ENCODE data around the gene EIF3L. TPM values are rescaled to one million over a fixed set of nuclear protein-coding genes. Genes with fewer than 3 reads are reported as not detected.

The EIF3L gene
- total and polyA plus RNA-seq, 2 donors (not counting 1 experiment from before 2014, with no cell fraction given), result 288 to 515 TPM

- no peak overlapping the region for H3K9ac ChIP-seq (ENCODE audit: insufficient read depth, low read length)
- H3K4me3 ChIP-seq (replicated peaks in 1 of 4; ENCODE audit: control extremely low read depth in 1 of 4, insufficient read depth in 1 of 4, low read depth in 3 of 4, low read length in 4 of 4), result no peak overlapping the region
- no peaks in the 10 kb centered on the region for H3K79me2 ChIP-seq (ENCODE audit: control insufficient read depth, insufficient read depth, low read length)
- no peaks in the 10 kb centered on the region for H3K36me3 ChIP-seq (ENCODE audit: control insufficient read depth, insufficient read depth, low read length)
- TF ChIP-seq CTCF (conservative IDR thresholded peaks at IDR 0.05 in 1 of 2, IDR thresholded peaks at IDR 0.05 in 1 of 2; ENCODE audit: low read depth in 1 of 2, low read length in 2 of 2) (no peak), EZH2 (IDR thresholded peaks at IDR 0.05; ENCODE audit: low read length, missing control alignments) (no peak)
- no peak overlapping the region for H2AFZ ChIP-seq (ENCODE audit: low read length)
- H3K27me3 ChIP-seq (ENCODE audit: control insufficient read depth, insufficient read depth, low read length), result no peaks in the 10 kb centered on the region
- H3K27ac ChIP-seq (ENCODE audit: insufficient read depth, low read length), result no peak overlapping the region
- no peak for DNase-seq (ENCODE audit: low read depth in 2 of 2)
- no peaks in the 10 kb centered on the region for H4K20me1 ChIP-seq (ENCODE audit: control insufficient read depth, extremely low read depth, insufficient read depth, low read length)
- H3K4me2 ChIP-seq (ENCODE audit: extremely low read depth, insufficient read depth, low read length), result no peak overlapping the region
- no peaks in the 10 kb centered on the region for H3K9me3 ChIP-seq (ENCODE audit: control insufficient read depth, insufficient read depth, low read depth, low read length)
- H3K4me1 ChIP-seq (ENCODE audit: control insufficient read depth, extremely low read depth, insufficient read depth, low read length), result peaks cover 2% of the 10 kb centered on the region
Observed at GRCh38 chr22:37897807-37898206, 48.6 kb downstream of the EIF3L start.

- H2AFZ ChIP-seq (ENCODE audit: low read length), result no peak overlapping the region
- H3K4me1 ChIP-seq (ENCODE audit: control insufficient read depth, extremely low read depth, insufficient read depth, low read length), result peaks cover 2% of the 10 kb centered on the region
- no peak overlapping the region for H3K27ac ChIP-seq (ENCODE audit: insufficient read depth, low read length)
- H3K36me3 ChIP-seq (ENCODE audit: control insufficient read depth, insufficient read depth, low read length), result no peaks in the 10 kb centered on the region
- DNase-seq (ENCODE audit: low read depth in 2 of 2), result peak in 1 of 2 donors; percentile 59
- H4K20me1 ChIP-seq (ENCODE audit: control insufficient read depth, extremely low read depth, insufficient read depth, low read length), result no peaks in the 10 kb centered on the region
- no peak overlapping the region for H3K4me2 ChIP-seq (ENCODE audit: extremely low read depth, insufficient read depth, low read length)
- TF ChIP-seq CTCF (conservative IDR thresholded peaks at IDR 0.05 in 1 of 2, IDR thresholded peaks at IDR 0.05 in 1 of 2; ENCODE audit: low read depth in 1 of 2, low read length in 2 of 2) (no peak), EZH2 (IDR thresholded peaks at IDR 0.05; ENCODE audit: low read length, missing control alignments) (no peak)
- H3K9ac ChIP-seq (ENCODE audit: insufficient read depth, low read length), result no peak overlapping the region
- no peaks in the 10 kb centered on the region for H3K27me3 ChIP-seq (ENCODE audit: control insufficient read depth, insufficient read depth, low read length)
- no peaks in the 10 kb centered on the region for H3K79me2 ChIP-seq (ENCODE audit: control insufficient read depth, insufficient read depth, low read length)
- H3K9me3 ChIP-seq (ENCODE audit: control insufficient read depth, insufficient read depth, low read depth, low read length), result no peaks in the 10 kb centered on the region
- H3K4me3 ChIP-seq (replicated peaks in 1 of 4; ENCODE audit: control extremely low read depth in 1 of 4, insufficient read depth in 1 of 4, low read depth in 3 of 4, low read length in 4 of 4), result no peak overlapping the region
Observed at GRCh38 chr22:37898441-37899181, 49.4 kb downstream of the EIF3L start.

- H3K4me3 ChIP-seq (replicated peaks in 1 of 4; ENCODE audit: control extremely low read depth in 1 of 4, insufficient read depth in 1 of 4, low read depth in 3 of 4, low read length in 4 of 4), result peak overlapping the region in 2 of 4 experiments; percentile 32 to 56
- peaks cover 4% of the 10 kb centered on the region for H3K36me3 ChIP-seq (ENCODE audit: control insufficient read depth, insufficient read depth, low read length)
- H3K9me3 ChIP-seq (ENCODE audit: control insufficient read depth, insufficient read depth, low read depth, low read length), result no peaks in the 10 kb centered on the region
- H3K4me2 ChIP-seq (ENCODE audit: extremely low read depth, insufficient read depth, low read length), result peak overlapping the region; percentile 48
- peaks cover 26% of the 10 kb centered on the region for H3K79me2 ChIP-seq (ENCODE audit: control insufficient read depth, insufficient read depth, low read length)
- no peak overlapping the region for H2AFZ ChIP-seq (ENCODE audit: low read length)
- no peak for TF ChIP-seq CTCF (conservative IDR thresholded peaks at IDR 0.05 in 1 of 2, IDR thresholded peaks at IDR 0.05 in 1 of 2; ENCODE audit: low read depth in 1 of 2, low read length in 2 of 2)
- no peak for TF ChIP-seq EZH2 (IDR thresholded peaks at IDR 0.05; ENCODE audit: low read length, missing control alignments)
- H3K27me3 ChIP-seq (ENCODE audit: control insufficient read depth, insufficient read depth, low read length), result no peaks in the 10 kb centered on the region
- H4K20me1 ChIP-seq (ENCODE audit: control insufficient read depth, extremely low read depth, insufficient read depth, low read length), result no peaks in the 10 kb centered on the region
- peak overlapping the region; percentile 93 for H3K27ac ChIP-seq (ENCODE audit: insufficient read depth, low read length)
- peak overlapping the region; percentile 83 for H3K9ac ChIP-seq (ENCODE audit: insufficient read depth, low read length)
- DNase-seq (ENCODE audit: low read depth in 2 of 2), result peak; percentile 99
- peaks cover 24% of the 10 kb centered on the region for H3K4me1 ChIP-seq (ENCODE audit: control insufficient read depth, extremely low read depth, insufficient read depth, low read length)
Observed at GRCh38 chr22:37904572-37905533, 55.6 kb downstream of the EIF3L start.
